Gastrocnemius medialis (tissue), 4 donors: ENCODE measurements around the gene CCNT1.

ENCODE experiments used
- POLR2A ChIP-seq, 2 donors: fragments of 450-650 bp; IDR thresholded peaks; one replicate each; pipeline ENCODE4 v1.6.1; 2017; ENCODE audit warnings: antibody characterized with exemption in 2 of 2, mild to moderate bottlenecking in 2 of 2, moderate library complexity in 2 of 2
- TF ChIP-seq, protein P1 (sequence below), 5 experiments: fragments of 450-650 bp in 3 of 5; fragments of 200-600 bp in 2 of 5; sonication (generic) in 2 of 5; IDR thresholded peaks in 4 of 5; conservative IDR thresholded peaks in 1 of 5; 1 replicate in 4 of 5; 2 replicates in 1 of 5; pipeline ENCODE4 v1.5.1; 2016 to 2019; ENCODE audit warnings: antibody characterized with exemption in 5 of 5, mild to moderate bottlenecking in 3 of 5, moderate library complexity in 3 of 5

DNA sequence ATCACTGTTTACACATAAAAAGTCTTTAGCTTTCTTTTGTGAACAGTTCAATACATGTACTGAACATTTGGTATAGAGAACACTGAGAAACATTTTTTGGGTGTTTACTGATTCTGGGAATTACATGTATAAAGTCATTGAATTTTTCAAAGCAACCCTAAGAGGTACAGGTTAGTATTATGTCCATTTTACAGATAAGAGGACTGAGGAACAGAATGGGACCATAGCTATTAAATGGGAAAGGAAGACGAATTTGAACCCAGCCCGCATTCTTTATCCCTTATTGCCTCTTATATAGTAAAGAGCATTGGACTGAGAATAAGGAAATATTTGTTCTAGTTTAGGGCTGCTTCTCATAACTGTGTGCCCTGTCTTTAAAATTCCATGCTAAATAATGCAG is 33.6 kb downstream of the CCNT1 start:
- TF ChIP-seq, protein P1, sequence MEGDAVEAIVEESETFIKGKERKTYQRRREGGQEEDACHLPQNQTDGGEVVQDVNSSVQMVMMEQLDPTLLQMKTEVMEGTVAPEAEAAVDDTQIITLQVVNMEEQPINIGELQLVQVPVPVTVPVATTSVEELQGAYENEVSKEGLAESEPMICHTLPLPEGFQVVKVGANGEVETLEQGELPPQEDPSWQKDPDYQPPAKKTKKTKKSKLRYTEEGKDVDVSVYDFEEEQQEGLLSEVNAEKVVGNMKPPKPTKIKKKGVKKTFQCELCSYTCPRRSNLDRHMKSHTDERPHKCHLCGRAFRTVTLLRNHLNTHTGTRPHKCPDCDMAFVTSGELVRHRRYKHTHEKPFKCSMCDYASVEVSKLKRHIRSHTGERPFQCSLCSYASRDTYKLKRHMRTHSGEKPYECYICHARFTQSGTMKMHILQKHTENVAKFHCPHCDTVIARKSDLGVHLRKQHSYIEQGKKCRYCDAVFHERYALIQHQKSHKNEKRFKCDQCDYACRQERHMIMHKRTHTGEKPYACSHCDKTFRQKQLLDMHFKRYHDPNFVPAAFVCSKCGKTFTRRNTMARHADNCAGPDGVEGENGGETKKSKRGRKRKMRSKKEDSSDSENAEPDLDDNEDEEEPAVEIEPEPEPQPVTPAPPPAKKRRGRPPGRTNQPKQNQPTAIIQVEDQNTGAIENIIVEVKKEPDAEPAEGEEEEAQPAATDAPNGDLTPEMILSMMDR (IDR thresholded peaks at IDR 0.05 in 4 of 5, conservative IDR thresholded peaks at IDR 0.05 in 1 of 5) = no peak
- no peak for TF ChIP-seq POLR2A (IDR thresholded peaks at IDR 0.05)
